GM23338 (cell line): ENCODE measurements around the gene CTRB1. TPM values are rescaled to one million over a fixed set of nuclear protein-coding genes. Genes with fewer than 3 reads are reported as not detected.

Experiments used
- ATAC-seq: fragments of 200-7000 bp; cut with Tn5 transposase; 3 replicates; pipeline ENCODE4 v1.9.1; 2020
- DNase-seq: peaks from one replicate; pipeline ENCODE4 v3.0.0-alpha.2; 2015; ENCODE audit warnings: low spot score
- H2AFZ ChIP-seq: fragments of 200-600 bp; sonication (generic); 2 replicates; pipeline ENCODE4 v1.8.0; 2016; ENCODE audit warnings: antibody characterized with exemption, mild to moderate bottlenecking, moderate library complexity
- H3F3A ChIP-seq: fragments of 200-600 bp; sonication (generic); replicated peaks from 2 replicates; pipeline ENCODE4 v1.8.0; 2017; ENCODE audit warnings: antibody characterized with exemption, mixed run types, low read depth
- H3K27ac ChIP-seq: fragments of 200-600 bp; sonication (generic); 2 replicates; pipeline ENCODE4 v1.6.1; 2016; ENCODE audit warnings: low read depth
- H3K27me3 ChIP-seq: fragments of 200-600 bp; sonication (generic); 2 replicates; pipeline ENCODE4 v1.8.0; 2016; ENCODE audit warnings: mild to moderate bottlenecking, mixed run types, moderate library complexity; ENCODE audit not compliant: insufficient read depth
- H3K36me3 ChIP-seq: fragments of 200-600 bp; sonication (generic); 2 replicates; pipeline ENCODE4 v1.8.0; 2016; ENCODE audit warnings: mild to moderate bottlenecking; ENCODE audit not compliant: insufficient read depth
- H3K4me1 ChIP-seq: fragments of 200-600 bp; sonication (generic); 2 replicates; pipeline ENCODE4 v1.8.0; 2016; ENCODE audit warnings: mild to moderate bottlenecking, moderate library complexity; ENCODE audit not compliant: insufficient read depth
- H3K4me2 ChIP-seq: fragments of 200-600 bp; sonication (generic); 2 replicates; pipeline ENCODE4 v1.7.1; 2017; ENCODE audit warnings: mixed run types
- H3K4me3 ChIP-seq: fragments of 200-600 bp; sonication (generic); 2 replicates; pipeline ENCODE4 v1.6.1; 2016; ENCODE audit warnings: mixed run types
- H3K79me2 ChIP-seq: fragments of 200-600 bp; sonication (generic); replicated peaks from 2 replicates; pipeline ENCODE4 v1.8.0; 2017; ENCODE audit warnings: mild to moderate bottlenecking; ENCODE audit not compliant: insufficient read depth
- H3K9me2 ChIP-seq: fragments of 200-600 bp; sonication (generic); 2 replicates; pipeline ENCODE4 v1.8.0; 2017; ENCODE audit not compliant: insufficient read depth
- H4K20me1 ChIP-seq: fragments of 200-600 bp; sonication (generic); replicated peaks from 2 replicates; pipeline ENCODE4 v1.8.0; 2017; ENCODE audit warnings: mild to moderate bottlenecking; ENCODE audit not compliant: insufficient read depth
- H3K27ac Mint-ChIP-seq: 2 replicates; pipeline ENCODE4 v1.8.0; 2020; ENCODE audit warnings: inconsistent platforms, mild to moderate bottlenecking, moderate library complexity, mixed read lengths
- H3K27me3 Mint-ChIP-seq: 3 replicates; pipeline ENCODE4 v1.8.0; 2022; ENCODE audit warnings: low read depth, mild to moderate bottlenecking, moderate library complexity, mixed read lengths, inconsistent platforms; ENCODE audit not compliant: insufficient read depth, poor library complexity
- H3K36me3 Mint-ChIP-seq: 3 replicates; pipeline ENCODE4 v1.8.0; 2021; ENCODE audit warnings: low read depth, mild to moderate bottlenecking, inconsistent platforms, moderate library complexity, mixed read lengths
- H3K4me1 Mint-ChIP-seq: 3 replicates; pipeline ENCODE4 v1.8.0; 2020; ENCODE audit warnings: mild to moderate bottlenecking, inconsistent platforms, mixed read lengths
- H3K4me3 Mint-ChIP-seq: 3 replicates; pipeline ENCODE4 v1.8.0; 2021; ENCODE audit warnings: moderate library complexity, mild to moderate bottlenecking, inconsistent platforms, mixed read lengths
- H3K9me3 Mint-ChIP-seq: 3 replicates; pipeline ENCODE4 v1.8.0; 2020; ENCODE audit warnings: moderate library complexity, mild to moderate bottlenecking, inconsistent platforms, mixed read lengths
- ETS1 ChIP-seq: IDR thresholded peaks from 2 replicates; pipeline ENCODE4 v1.6.1; 2016; ENCODE audit warnings: antibody characterized with exemption
- POLR2AphosphoS5 ChIP-seq: IDR thresholded peaks from 2 replicates; pipeline ENCODE4 v1.6.1; 2016; ENCODE audit warnings: antibody characterized with exemption, low read depth
- polyA plus RNA-seq: library from polyadenylated mRNA; unstranded; fragments of >200 nt; fragmentation: Nextera tagmentation; extraction: Ambion mirVana; gene quantifications from 2 replicates; pipeline ENCODE4 v1.2.1, GENCODE V29; 2016
- total RNA-seq: library from RNA; depleted of rRNA; stranded (reverse); fragments of >200 nt; shearing (Covaris generic); gene quantifications from 2 replicates; pipeline ENCODE4 v1.2.3, GENCODE V29; 2014
- TF ChIP-seq, protein P1 (sequence below): fragments of 250-450 bp; sonication (Bioruptor Pico); IDR thresholded peaks from 2 replicates; pipeline ENCODE4 v1.5.0; 2020; ENCODE audit warnings: mild to moderate bottlenecking, moderate library complexity
- TF ChIP-seq, protein P2 (sequence below): IDR thresholded peaks from one replicate; pipeline ENCODE4 v1.6.1; 2018; ENCODE audit warnings: antibody characterized with exemption; ENCODE audit not compliant: unreplicated experiment

CTRB1 gene
- total and polyA plus RNA-seq, 2 experiments from 2014 or later = not detected

DNA sequence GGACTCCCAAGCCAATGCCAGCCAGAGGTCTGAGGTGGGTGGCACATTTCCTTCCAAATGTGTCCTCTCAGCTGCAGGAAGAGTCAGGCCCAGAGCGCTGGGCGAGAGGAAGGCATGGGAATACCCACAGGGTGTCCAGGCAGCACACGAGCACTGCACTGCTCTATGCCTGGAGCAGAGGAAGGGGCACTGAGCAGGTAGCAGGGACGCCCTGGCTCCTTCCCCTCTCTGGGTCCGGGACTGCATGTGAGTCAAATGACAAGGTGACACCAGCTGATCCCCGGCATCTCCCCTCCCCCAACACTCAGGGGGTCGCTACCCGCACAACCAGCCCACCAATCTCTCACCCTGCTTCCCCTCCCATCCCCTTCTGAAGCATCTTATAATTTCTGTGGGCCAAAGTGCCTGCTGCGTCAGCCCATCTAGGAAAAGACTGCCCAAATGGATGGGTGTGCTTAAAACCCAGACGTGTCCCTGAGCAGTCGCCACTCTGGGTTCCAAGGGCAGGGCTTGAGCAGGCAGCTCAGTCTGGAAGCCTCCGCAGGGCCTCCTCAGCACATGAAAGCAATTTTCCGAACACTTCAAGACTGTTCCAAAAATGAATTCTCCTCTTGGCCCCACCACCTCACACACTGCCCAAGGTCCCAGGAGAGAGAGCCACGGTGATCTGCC is 44.6 kb downstream of the CTRB1 start (continued):
- TF ChIP-seq, protein P1, sequence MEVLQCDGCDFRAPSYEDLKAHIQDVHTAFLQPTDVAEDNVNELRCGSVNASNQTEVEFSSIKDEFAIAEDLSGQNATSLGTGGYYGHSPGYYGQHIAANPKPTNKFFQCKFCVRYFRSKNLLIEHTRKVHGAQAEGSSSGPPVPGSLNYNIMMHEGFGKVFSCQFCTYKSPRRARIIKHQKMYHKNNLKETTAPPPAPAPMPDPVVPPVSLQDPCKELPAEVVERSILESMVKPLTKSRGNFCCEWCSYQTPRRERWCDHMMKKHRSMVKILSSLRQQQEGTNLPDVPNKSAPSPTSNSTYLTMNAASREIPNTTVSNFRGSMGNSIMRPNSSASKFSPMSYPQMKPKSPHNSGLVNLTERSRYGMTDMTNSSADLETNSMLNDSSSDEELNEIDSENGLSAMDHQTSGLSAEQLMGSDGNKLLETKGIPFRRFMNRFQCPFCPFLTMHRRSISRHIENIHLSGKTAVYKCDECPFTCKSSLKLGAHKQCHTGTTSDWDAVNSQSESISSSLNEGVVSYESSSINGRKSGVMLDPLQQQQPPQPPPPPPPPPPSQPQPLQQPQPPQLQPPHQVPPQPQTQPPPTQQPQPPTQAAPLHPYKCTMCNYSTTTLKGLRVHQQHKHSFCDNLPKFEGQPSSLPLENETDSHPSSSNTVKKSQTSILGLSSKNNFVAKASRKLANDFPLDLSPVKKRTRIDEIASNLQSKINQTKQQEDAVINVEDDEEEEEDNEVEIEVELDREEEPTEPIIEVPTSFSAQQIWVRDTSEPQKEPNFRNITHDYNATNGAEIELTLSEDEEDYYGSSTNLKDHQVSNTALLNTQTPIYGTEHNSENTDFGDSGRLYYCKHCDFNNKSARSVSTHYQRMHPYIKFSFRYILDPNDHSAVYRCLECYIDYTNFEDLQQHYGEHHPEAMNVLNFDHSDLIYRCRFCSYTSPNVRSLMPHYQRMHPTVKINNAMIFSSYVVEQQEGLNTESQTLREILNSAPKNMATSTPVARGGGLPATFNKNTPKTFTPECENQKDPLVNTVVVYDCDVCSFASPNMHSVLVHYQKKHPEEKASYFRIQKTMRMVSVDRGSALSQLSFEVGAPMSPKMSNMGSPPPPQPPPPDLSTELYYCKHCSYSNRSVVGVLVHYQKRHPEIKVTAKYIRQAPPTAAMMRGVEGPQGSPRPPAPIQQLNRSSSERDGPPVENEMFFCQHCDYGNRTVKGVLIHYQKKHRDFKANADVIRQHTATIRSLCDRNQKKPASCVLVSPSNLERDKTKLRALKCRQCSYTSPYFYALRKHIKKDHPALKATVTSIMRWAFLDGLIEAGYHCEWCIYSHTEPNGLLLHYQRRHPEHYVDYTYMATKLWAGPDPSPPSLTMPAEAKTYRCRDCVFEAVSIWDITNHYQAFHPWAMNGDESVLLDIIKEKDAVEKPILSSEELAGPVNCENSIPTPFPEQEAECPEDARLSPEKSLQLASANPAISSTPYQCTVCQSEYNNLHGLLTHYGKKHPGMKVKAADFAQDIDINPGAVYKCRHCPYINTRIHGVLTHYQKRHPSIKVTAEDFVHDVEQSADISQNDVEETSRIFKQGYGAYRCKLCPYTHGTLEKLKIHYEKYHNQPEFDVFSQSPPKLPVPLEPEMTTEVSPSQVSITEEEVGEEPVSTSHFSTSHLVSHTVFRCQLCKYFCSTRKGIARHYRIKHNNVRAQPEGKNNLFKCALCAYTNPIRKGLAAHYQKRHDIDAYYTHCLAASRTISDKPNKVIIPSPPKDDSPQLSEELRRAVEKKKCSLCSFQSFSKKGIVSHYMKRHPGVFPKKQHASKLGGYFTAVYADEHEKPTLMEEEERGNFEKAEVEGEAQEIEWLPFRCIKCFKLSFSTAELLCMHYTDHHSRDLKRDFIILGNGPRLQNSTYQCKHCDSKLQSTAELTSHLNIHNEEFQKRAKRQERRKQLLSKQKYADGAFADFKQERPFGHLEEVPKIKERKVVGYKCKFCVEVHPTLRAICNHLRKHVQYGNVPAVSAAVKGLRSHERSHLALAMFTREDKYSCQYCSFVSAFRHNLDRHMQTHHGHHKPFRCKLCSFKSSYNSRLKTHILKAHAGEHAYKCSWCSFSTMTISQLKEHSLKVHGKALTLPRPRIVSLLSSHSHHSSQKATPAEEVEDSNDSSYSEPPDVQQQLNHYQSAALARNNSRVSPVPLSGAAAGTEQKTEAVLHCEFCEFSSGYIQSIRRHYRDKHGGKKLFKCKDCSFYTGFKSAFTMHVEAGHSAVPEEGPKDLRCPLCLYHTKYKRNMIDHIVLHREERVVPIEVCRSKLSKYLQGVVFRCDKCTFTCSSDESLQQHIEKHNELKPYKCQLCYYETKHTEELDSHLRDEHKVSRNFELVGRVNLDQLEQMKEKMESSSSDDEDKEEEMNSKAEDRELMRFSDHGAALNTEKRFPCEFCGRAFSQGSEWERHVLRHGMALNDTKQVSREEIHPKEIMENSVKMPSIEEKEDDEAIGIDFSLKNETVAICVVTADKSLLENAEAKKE (CRISPR knock-in tag) = no peak

DNA sequence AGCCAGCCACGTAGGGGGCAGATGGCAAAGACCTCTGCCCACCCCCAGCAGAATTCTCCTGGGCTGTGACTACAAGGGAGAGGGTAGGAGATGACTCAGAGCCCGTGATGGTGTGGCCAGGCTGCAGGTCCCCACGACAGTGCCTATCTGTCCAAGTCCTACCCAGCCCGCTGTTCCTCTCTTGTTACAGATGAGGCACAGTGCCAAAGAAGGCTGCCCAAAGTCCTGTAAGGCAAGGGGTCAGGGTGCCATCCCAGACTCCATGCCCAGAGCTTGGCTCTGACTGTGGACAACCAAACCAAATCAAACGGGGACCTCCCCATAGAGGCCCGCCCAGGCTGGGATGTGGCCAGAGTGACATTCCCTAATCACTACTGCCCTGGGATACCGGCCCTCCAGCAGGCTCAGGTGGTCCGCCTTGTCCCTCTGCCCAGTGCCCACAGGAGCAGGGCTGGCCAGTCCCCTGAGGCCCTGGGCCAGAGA is 45.2 kb downstream of the CTRB1 start:
- H3K27ac ChIP-seq = no peak overlapping the region
- TF ChIP-seq, protein P2, sequence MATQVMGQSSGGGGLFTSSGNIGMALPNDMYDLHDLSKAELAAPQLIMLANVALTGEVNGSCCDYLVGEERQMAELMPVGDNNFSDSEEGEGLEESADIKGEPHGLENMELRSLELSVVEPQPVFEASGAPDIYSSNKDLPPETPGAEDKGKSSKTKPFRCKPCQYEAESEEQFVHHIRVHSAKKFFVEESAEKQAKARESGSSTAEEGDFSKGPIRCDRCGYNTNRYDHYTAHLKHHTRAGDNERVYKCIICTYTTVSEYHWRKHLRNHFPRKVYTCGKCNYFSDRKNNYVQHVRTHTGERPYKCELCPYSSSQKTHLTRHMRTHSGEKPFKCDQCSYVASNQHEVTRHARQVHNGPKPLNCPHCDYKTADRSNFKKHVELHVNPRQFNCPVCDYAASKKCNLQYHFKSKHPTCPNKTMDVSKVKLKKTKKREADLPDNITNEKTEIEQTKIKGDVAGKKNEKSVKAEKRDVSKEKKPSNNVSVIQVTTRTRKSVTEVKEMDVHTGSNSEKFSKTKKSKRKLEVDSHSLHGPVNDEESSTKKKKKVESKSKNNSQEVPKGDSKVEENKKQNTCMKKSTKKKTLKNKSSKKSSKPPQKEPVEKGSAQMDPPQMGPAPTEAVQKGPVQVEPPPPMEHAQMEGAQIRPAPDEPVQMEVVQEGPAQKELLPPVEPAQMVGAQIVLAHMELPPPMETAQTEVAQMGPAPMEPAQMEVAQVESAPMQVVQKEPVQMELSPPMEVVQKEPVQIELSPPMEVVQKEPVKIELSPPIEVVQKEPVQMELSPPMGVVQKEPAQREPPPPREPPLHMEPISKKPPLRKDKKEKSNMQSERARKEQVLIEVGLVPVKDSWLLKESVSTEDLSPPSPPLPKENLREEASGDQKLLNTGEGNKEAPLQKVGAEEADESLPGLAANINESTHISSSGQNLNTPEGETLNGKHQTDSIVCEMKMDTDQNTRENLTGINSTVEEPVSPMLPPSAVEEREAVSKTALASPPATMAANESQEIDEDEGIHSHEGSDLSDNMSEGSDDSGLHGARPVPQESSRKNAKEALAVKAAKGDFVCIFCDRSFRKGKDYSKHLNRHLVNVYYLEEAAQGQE = no peak
- TF ChIP-seq ETS1 = no peak
- no peak for TF ChIP-seq POLR2AphosphoS5

More for the DNA sequence above, 45.2 kb downstream of the CTRB1 start:
- no peaks in the 10 kb centered on the region for H3K36me3 ChIP-seq
- peaks cover 66% of the 10 kb centered on the region for H3K79me2 ChIP-seq
- H3K27ac Mint-ChIP-seq = 0 out of 2 replicates have a peak overlapping the region, but pooled peaks have one; percentile 44
- peak overlapping the region; percentile 97; the same call in 1 of the 2 replicates for H3K4me2 ChIP-seq
- peaks cover 33% of the 10 kb centered on the region for H3K4me1 ChIP-seq
- DNase-seq = no peak
- peaks cover 45% of the 10 kb centered on the region for H3K4me1 Mint-ChIP-seq
- H3K4me3 Mint-ChIP-seq = peak overlapping the region; percentile 84
- no peak overlapping the region for H2AFZ ChIP-seq
- H3K27me3 Mint-ChIP-seq = peaks cover 17% of the 10 kb centered on the region
- no peaks in the 10 kb centered on the region for H3K27me3 ChIP-seq
- H3K4me3 ChIP-seq = peak overlapping the region; percentile 97; the same call in 1 of the 2 replicates
- H3K9me3 Mint-ChIP-seq = no peaks in the 10 kb centered on the region
- H3K36me3 Mint-ChIP-seq = peaks cover 14% of the 10 kb centered on the region; the same call in 2 of the 3 replicates
- ATAC-seq = no peak
- no peaks in the 10 kb centered on the region for H3K9me2 ChIP-seq
- peaks cover 33% of the 10 kb centered on the region for H4K20me1 ChIP-seq
- H3F3A ChIP-seq = 0 out of 2 replicates have a peak, but pooled peaks cover 4% of the 10 kb centered on the region
